ENCODE data around the gene NMNAT2.

DNA sequence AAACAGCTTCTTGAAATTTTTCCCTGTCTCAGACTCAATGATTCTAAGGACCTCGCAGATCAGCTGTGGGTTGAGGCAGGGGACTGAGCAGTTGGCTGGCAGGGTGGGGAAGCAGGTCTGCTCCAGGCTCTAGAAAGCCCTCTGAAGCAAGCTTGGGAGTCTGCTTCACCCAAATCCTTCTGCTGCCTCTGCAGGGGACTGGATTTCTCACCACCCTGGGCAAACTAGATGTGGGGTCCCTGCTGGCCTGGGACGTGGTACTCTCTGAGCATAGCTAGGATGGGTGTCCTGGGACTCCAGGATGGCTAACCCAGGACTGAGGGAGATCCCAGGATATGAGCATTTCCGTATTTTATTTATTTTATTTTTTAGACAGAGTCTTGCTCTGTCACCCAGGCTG is 142.9 kb downstream of the NMNAT2 start:
- no peak for TF ChIP-seq TCF4 (CRISPR knock-in tag; IDR thresholded peaks at IDR 0.05; ENCODE audit: borderline replicate concordance)
- TF ChIP-seq SNAI2 (CRISPR knock-in tag; IDR thresholded peaks at IDR 0.05), result no peak
- TF ChIP-seq, protein P1, sequence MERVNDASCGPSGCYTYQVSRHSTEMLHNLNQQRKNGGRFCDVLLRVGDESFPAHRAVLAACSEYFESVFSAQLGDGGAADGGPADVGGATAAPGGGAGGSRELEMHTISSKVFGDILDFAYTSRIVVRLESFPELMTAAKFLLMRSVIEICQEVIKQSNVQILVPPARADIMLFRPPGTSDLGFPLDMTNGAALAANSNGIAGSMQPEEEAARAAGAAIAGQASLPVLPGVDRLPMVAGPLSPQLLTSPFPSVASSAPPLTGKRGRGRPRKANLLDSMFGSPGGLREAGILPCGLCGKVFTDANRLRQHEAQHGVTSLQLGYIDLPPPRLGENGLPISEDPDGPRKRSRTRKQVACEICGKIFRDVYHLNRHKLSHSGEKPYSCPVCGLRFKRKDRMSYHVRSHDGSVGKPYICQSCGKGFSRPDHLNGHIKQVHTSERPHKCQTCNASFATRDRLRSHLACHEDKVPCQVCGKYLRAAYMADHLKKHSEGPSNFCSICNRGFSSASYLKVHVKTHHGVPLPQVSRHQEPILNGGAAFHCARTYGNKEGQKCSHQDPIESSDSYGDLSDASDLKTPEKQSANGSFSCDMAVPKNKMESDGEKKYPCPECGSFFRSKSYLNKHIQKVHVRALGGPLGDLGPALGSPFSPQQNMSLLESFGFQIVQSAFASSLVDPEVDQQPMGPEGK (CRISPR knock-in tag; IDR thresholded peaks at IDR 0.05; ENCODE audit: borderline replicate concordance), result no peak
- no peak for TF ChIP-seq ISL1 (CRISPR knock-in tag; IDR thresholded peaks at IDR 0.05)
- TF ChIP-seq ARNTL (CRISPR knock-in tag; IDR thresholded peaks at IDR 0.05; ENCODE audit: borderline replicate concordance, low read depth), result no peak
- no peak for TF ChIP-seq ZFP3 (CRISPR knock-in tag; IDR thresholded peaks at IDR 0.05)
- no peak for TF ChIP-seq RARB (CRISPR knock-in tag; IDR thresholded peaks at IDR 0.05)
- no peak for TF ChIP-seq ZC3H10 (CRISPR knock-in tag; IDR thresholded peaks at IDR 0.05)
- TF ChIP-seq PPARA (CRISPR knock-in tag; IDR thresholded peaks at IDR 0.05; ENCODE audit: borderline replicate concordance), result no peak
- TF ChIP-seq, protein P2, sequence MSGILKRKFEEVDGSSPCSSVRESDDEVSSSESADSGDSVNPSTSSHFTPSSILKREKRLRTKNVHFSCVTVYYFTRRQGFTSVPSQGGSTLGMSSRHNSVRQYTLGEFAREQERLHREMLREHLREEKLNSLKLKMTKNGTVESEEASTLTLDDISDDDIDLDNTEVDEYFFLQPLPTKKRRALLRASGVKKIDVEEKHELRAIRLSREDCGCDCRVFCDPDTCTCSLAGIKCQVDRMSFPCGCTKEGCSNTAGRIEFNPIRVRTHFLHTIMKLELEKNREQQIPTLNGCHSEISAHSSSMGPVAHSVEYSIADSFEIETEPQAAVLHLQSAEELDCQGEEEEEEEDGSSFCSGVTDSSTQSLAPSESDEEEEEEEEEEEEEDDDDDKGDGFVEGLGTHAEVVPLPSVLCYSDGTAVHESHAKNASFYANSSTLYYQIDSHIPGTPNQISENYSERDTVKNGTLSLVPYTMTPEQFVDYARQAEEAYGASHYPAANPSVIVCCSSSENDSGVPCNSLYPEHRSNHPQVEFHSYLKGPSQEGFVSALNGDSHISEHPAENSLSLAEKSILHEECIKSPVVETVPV (CRISPR knock-in tag; IDR thresholded peaks at IDR 0.05), result no peak
- TF ChIP-seq, protein P3, sequence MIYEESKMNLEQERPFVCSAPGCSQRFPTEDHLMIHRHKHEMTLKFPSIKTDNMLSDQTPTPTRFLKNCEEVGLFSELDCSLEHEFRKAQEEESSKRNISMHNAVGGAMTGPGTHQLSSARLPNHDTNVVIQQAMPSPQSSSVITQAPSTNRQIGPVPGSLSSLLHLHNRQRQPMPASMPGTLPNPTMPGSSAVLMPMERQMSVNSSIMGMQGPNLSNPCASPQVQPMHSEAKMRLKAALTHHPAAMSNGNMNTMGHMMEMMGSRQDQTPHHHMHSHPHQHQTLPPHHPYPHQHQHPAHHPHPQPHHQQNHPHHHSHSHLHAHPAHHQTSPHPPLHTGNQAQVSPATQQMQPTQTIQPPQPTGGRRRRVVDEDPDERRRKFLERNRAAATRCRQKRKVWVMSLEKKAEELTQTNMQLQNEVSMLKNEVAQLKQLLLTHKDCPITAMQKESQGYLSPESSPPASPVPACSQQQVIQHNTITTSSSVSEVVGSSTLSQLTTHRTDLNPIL (CRISPR knock-in tag; IDR thresholded peaks at IDR 0.05; ENCODE audit: low read depth), result no peak
- TF ChIP-seq ESRRG (CRISPR knock-in tag; IDR thresholded peaks at IDR 0.05), result no peak
- TF ChIP-seq, protein P4, sequence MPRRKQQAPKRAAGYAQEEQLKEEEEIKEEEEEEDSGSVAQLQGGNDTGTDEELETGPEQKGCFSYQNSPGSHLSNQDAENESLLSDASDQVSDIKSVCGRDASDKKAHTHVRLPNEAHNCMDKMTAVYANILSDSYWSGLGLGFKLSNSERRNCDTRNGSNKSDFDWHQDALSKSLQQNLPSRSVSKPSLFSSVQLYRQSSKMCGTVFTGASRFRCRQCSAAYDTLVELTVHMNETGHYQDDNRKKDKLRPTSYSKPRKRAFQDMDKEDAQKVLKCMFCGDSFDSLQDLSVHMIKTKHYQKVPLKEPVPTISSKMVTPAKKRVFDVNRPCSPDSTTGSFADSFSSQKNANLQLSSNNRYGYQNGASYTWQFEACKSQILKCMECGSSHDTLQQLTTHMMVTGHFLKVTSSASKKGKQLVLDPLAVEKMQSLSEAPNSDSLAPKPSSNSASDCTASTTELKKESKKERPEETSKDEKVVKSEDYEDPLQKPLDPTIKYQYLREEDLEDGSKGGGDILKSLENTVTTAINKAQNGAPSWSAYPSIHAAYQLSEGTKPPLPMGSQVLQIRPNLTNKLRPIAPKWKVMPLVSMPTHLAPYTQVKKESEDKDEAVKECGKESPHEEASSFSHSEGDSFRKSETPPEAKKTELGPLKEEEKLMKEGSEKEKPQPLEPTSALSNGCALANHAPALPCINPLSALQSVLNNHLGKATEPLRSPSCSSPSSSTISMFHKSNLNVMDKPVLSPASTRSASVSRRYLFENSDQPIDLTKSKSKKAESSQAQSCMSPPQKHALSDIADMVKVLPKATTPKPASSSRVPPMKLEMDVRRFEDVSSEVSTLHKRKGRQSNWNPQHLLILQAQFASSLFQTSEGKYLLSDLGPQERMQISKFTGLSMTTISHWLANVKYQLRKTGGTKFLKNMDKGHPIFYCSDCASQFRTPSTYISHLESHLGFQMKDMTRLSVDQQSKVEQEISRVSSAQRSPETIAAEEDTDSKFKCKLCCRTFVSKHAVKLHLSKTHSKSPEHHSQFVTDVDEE (CRISPR knock-in tag; IDR thresholded peaks at IDR 0.05), result no peak

Data from SK-N-SH treated with all-trans-retinoic acid at 6 μM for 48 hours (cell line).